Measurements from ENCODE around the gene GPATCH3.

Gene GPATCH3

GRCh38 chr1:26844424-26845196 is 55.7 kb downstream of the GPATCH3 start:
- DNase-seq (ENCODE audit: low read depth in 2 of 3, low spot score in 2 of 3): no peak
